Skeletal muscle tissue (tissue), 4 donors: ENCODE data around the gene PHACTR4. TPM values are rescaled to one million over a fixed set of nuclear protein-coding genes. Genes with fewer than 3 reads are reported as not detected.
"Not testable (repeated sequence)": the region's sequence is repeated elsewhere in the genome, so short reads cannot be mapped to it uniquely, and the experiment has no call there.

ENCODE experiments used
- H3K27ac ChIP-seq: one replicate; pipeline ENCODE4 v1.7.0; 2013; ENCODE audit warnings: mild to moderate bottlenecking, low read depth, low read length, inconsistent platforms
- H3K27me3 ChIP-seq, 3 donors: one replicate each; pipeline ENCODE4 v1.7.0; 2013; ENCODE audit warnings: low read length in 3 of 3; ENCODE audit not compliant: control insufficient read depth in 3 of 3, insufficient read depth in 3 of 3
- H3K36me3 ChIP-seq, 3 donors: one replicate each; pipeline ENCODE4 v1.7.0; 2013; ENCODE audit warnings: low read length in 3 of 3; ENCODE audit not compliant: control insufficient read depth in 3 of 3, insufficient read depth in 3 of 3
- H3K4me1 ChIP-seq, 3 donors: one replicate each; pipeline ENCODE4 v1.7.0; 2013; ENCODE audit warnings: low read length in 3 of 3, mild to moderate bottlenecking in 3 of 3; ENCODE audit not compliant: control insufficient read depth in 3 of 3, insufficient read depth in 3 of 3
- H3K4me3 ChIP-seq, 3 donors: one replicate each; pipeline ENCODE4 v1.7.0; 2013; ENCODE audit warnings: low read length in 3 of 3
- H3K9ac ChIP-seq, 3 donors: one replicate each; pipeline ENCODE4 v1.7.0; 2013; ENCODE audit warnings: low read length in 3 of 3, mild to moderate bottlenecking in 3 of 3, moderate library complexity in 2 of 3, low read depth in 1 of 3
- H3K9me3 ChIP-seq, 3 donors: one replicate each; pipeline ENCODE4 v1.7.0; 2013; ENCODE audit warnings: low read length in 3 of 3; ENCODE audit not compliant: control insufficient read depth in 3 of 3
- total RNA-seq: library from RNA; depleted of rRNA; stranded (reverse); fragments of >200 nt; gene quantifications from one replicate; pipeline ENCODE4 v1.2.3, GENCODE V29; 2014
- donor health status: Osteomylitis.

The PHACTR4 gene
- total RNA-seq, 1 donor from 2014 or later: 5.2 TPM

DNA sequence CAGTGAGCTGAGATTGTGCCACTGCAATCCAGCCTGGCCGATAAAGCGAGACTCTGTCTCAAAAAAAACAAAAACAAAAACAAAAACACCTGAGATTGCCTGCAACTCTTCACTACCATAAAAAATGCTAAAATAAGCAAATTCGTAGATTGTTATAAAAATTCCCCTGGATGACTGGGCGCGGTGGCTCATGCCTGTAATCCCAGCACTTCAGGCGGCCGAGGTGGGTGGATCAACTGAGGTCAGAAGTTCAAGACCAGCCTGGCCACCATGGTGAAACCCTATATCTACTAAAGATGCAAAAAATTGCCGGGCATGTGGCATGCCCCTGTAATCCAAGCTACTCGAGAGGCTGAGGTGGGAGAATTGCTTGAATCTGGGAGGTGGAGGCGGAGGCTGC is 30.0 kb upstream of the PHACTR4 start:
- Histone ChIP-seq H3K4me3 (no peak overlapping the region), H3K4me1 (no peaks in the 10 kb centered on the region), H3K9ac (no peak overlapping the region), H3K27me3 (no peaks in the 10 kb centered on the region), H3K9me3 (no peaks in the 10 kb centered on the region), H3K36me3 (peaks cover 3 to 10% (median 9%) of the 10 kb centered on the region in 3 donors), H3K27ac (no peak overlapping the region)

DNA sequence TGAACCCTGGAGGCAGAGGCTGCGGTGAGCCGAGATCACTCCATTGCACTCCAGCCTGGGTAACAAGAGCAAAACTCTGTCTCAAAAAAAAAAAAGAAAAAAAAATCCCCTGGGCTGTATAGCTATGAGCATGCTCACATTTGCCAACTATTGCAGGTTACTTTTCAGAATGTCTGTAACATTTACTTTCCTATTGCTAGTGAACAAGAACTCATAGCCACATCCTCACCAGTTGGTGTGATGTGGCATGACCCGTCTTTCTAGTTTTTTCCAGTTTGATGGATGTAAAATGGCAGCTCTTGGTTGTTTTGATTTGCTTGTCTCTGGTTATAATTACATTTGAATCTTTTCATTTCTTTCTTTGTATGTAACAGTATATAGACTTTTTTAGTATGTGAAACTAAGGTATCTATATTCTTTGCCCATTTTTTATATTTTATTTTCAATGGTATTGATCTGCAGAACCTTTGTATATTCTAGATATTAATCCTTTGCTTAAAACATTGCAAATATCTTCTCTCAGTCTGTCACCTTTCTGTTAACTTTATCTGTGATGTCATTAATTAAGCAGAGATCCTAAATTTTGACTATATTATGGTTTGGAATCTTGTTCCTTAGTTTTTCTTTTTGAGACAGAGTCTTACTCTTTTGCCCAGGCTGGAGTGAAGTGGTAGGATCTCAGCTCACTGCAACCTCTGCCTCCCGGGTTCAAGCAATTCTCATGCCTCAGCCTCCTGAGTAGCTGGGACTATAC is 29.1 kb upstream of the PHACTR4 start:
- Histone ChIP-seq H3K4me1 (no peaks in the 10 kb centered on the region), H3K27ac (no peak overlapping the region), H3K4me3 (no peak overlapping the region), H3K9me3 (no peaks in the 10 kb centered on the region), H3K27me3 (no peaks in the 10 kb centered on the region), H3K9ac (no peak overlapping the region), H3K36me3 (peaks cover 0 to 3% (median 2%) of the 10 kb centered on the region in 3 donors)

DNA sequence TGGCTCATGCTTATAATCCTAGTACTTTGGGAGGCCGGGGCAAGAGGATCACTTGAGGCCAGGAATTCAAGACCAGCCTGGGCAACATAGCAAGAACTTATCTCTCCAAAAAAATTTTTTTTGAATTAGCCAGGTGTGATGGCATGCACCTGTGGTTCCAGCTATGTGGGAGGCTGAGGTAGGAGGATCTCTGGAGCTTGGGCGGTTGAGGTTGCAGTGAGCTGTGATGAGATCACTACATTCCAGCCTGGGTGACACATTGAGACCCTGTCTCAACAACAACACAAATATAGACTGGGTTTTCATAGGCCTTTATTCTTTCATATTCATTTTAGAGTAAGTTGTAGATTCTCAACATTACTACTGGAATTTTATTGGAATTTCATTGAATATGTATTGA is 27.9 kb upstream of the PHACTR4 start:
- Histone ChIP-seq H3K9ac (no peak overlapping the region), H3K36me3 (no peaks in the 10 kb centered on the region)

DNA sequence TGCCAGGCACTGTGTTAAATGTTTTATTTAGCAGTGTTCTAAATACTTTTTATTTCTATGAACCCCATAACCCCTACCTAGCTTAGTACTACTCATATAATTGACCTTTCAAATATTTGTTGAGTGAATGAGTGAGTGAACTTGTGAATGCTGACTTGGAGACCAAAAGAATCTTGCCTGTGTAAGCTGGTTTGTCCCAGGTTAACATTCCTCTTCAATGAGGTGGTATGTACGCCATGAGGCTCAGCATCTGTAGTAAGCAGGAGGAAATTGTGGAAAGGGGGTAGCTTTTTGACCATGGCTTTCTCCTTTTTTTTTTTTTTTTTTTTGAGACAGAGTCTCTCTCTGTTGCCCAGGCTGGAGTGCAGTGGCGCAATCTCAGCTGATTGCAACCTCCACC is 26.1 kb upstream of the PHACTR4 start:
- H3K9ac ChIP-seq: no peak overlapping the region
- H3K36me3 ChIP-seq: no peaks in the 10 kb centered on the region
- no peaks in the 10 kb centered on the region for H3K4me1 ChIP-seq
- no peak overlapping the region for H3K27ac ChIP-seq
- H3K4me3 ChIP-seq: no peak overlapping the region
- no peaks in the 10 kb centered on the region for H3K27me3 ChIP-seq
- no peaks in the 10 kb centered on the region for H3K9me3 ChIP-seq

More for the DNA sequence above, 27.9 kb upstream of the PHACTR4 start:
- Histone ChIP-seq H3K27ac (no peak overlapping the region), H3K4me1 (no peaks in the 10 kb centered on the region), H3K27me3 (no peaks in the 10 kb centered on the region), H3K4me3 (no peak overlapping the region), H3K9me3 (no peaks in the 10 kb centered on the region)

DNA sequence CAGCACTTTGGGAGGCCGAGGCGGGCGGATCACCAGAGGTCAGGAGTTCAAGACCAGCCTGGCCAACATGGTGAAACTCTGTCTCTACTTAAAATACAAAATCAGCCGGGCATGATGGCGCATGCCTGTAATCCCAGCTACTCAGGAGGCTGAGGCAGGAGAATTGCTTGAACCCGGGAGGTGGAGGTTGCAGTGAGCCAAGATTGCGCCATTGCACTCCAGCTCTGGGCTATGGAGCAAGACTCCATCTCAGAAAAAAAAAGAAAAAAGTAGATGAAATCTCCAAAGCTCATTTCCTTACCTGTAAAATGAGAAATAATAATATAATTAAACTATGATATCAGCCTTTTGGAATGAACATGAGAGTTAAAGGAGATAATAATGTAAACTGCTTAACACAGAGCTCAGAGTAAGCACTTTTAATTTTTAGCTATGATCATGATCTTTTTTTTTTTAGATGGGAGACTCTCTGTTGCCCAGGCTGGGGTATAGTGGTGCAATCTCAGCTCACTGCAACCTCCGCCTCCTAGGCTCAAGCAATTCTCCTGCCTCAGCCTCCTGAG is 16.2 kb upstream of the PHACTR4 start:
- not testable (repeated sequence) for H3K9me3 ChIP-seq, H3K9ac ChIP-seq, H3K27me3 ChIP-seq, H3K27ac ChIP-seq, H3K4me1 ChIP-seq, H3K36me3 ChIP-seq, H3K4me3 ChIP-seq

DNA sequence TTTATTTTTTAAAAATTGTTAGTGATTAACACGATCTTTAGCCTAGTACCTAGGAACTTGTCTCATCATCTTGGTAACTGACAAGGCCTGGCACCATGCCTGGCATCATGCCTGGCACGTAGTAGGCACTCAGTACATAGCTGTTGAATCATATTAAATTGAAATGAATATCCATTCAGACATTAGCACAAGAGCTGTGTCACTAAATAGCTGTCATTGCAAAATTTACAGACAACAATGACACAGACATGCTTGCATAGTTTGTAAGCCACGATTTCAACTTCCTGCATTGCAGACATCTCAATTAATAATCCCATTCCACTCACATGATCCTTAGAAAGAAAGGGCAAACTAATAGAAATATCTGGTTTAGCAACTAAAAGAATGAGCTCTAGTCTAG is 15.4 kb upstream of the PHACTR4 start:
- H3K9ac ChIP-seq: no peak overlapping the region

DNA sequence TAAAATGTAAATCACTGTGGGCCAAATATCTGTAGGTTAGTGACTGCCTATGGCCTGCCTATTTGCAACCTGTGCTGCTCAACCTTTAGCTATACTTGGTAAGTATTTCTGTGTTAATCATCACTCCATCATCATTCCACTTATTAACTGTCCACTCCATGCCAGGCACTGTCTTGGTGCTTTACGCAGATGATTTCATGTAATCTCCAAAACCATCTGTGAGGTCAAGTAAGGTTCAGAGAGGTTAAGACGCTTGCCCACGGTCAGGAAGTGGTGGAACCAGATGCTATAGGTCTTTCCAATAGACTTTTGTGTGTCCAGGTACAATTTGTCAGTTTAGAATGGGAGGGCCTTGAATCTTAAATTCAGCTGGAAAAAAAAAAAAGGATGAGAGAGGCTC is 10.8 kb upstream of the PHACTR4 start:
- no peak overlapping the region for H3K4me3 ChIP-seq
- H3K27me3 ChIP-seq: no peaks in the 10 kb centered on the region
- H3K4me1 ChIP-seq: peaks cover 0 to 5% (median 0%) of the 10 kb centered on the region in 3 donors
- H3K9ac ChIP-seq: no peak overlapping the region
- H3K9me3 ChIP-seq: no peaks in the 10 kb centered on the region
- no peaks in the 10 kb centered on the region for H3K36me3 ChIP-seq
- no peak overlapping the region for H3K27ac ChIP-seq

More for the DNA sequence above, 15.4 kb upstream of the PHACTR4 start:
- Histone ChIP-seq H3K4me3 (no peak overlapping the region), H3K9me3 (no peaks in the 10 kb centered on the region), H3K27me3 (no peaks in the 10 kb centered on the region), H3K36me3 (no peaks in the 10 kb centered on the region), H3K4me1 (peaks cover 0 to 5% (median 0%) of the 10 kb centered on the region in 3 donors), H3K27ac (no peak overlapping the region)

DNA sequence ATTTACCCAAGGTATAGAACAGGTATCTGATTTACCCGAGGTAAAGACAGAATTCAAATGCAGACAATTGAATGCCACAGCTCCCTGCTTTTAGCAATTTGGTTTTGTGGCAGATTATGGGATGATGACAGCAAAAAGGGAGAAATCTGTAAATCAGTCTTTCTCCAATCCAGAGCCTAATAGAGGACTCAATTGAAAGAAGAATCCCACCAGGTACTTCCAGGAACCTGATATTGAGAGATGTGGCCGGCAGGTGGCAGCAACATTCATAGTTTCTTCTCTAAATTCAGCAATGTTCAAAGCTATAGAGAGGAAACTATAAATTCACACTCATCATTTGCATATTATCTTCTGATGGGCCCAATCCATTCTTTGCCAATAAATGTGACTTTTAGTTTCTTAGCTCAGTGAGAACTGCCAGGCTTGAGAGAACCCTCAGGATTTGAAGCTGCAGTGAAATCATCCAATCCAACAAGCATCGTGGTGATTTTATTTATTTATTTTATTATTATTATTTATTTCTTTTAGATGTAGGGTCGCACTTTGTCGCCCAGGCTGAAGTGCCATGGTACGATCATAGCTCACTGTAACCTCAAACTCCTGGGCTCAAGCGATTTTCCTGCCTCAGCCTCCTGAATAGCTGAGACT is 9.8 kb upstream of the PHACTR4 start:
- H3K9ac ChIP-seq: no peak overlapping the region
- H3K9me3 ChIP-seq: no peaks in the 10 kb centered on the region
- no peak overlapping the region for H3K4me3 ChIP-seq
- H3K27me3 ChIP-seq: no peaks in the 10 kb centered on the region
- H3K36me3 ChIP-seq: no peaks in the 10 kb centered on the region
- H3K4me1 ChIP-seq: peaks cover 0 to 5% (median 0%) of the 10 kb centered on the region in 3 donors
- H3K27ac ChIP-seq: no peak overlapping the region

DNA sequence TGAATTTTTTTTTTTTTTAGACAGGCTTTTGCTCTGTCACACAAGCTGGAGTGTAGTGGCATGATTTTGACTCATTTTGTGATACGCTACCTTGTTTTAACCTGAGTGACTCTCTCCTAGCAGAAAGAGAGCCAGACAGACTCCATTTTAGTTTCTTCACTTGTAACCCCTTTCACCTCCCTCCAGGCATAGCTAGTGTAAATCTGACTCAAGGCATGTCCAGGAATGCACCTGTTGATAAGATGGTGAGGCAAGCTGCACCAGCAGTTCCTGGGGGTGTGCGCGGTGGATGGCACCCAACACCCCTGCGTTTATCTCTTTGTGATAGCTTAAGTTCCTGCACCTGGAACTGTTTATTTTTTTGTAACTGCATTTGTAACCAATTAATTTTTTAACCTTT is 4.7 kb upstream of the PHACTR4 start:
- H3K27me3 ChIP-seq: no peaks in the 10 kb centered on the region
- H3K36me3 ChIP-seq: peaks cover 0 to 2% (median 0%) of the 10 kb centered on the region in 3 donors

DNA sequence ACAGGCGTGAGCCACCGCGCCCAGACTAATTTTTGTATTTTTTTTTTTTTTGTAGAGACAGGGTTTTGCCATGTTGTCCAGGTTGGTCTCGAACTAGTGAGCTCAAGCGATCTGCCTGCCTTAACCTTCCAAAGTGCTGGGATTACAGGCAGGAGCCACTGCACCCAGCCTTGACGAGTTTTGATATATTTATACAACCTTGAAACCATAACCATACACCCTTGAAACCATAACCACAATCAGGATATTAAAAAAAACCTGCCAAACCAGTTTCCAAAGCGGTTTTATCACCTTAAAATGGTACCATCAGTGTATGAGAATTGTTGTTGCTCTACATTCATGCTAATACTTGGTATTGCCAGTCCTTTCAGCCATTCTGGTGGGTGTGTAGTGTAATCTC is 3.7 kb upstream of the PHACTR4 start:
- Histone ChIP-seq H3K9me3 (no peaks in the 10 kb centered on the region), H3K36me3 (peaks cover 0 to 2% (median 0%) of the 10 kb centered on the region in 3 donors), H3K9ac (no peak overlapping the region), H3K27me3 (no peaks in the 10 kb centered on the region), H3K4me1 (peaks cover 5 to 10% (median 7%) of the 10 kb centered on the region in 3 donors), H3K4me3 (no peak overlapping the region), H3K27ac (no peak overlapping the region)

More for the DNA sequence above, 4.7 kb upstream of the PHACTR4 start:
- Histone ChIP-seq H3K4me1 (peaks cover 0 to under 1% (median 0%) of the 10 kb centered on the region in 3 donors), H3K27ac (no peak overlapping the region), H3K9ac (no peak overlapping the region), H3K9me3 (no peaks in the 10 kb centered on the region), H3K4me3 (no peak overlapping the region)
